OCI-LY1 (cell line): ENCODE data around the gene EIF2AK2.
"Not testable (repeated sequence)": the region's sequence is repeated elsewhere in the genome, so short reads cannot be mapped to it uniquely, and the experiment has no call there.

Experiments used
- H2AFZ ChIP-seq: fragments of 200-600 bp; sonication (generic), shearing (Covaris generic); 2 replicates; pipeline ENCODE4 v1.6.0; 2014; ENCODE audit warnings: antibody characterized with exemption, mild to moderate bottlenecking, low read length
- H3F3A ChIP-seq: fragments of 200-600 bp; sonication (generic), shearing (Covaris generic); 2 replicates; pipeline ENCODE4 v1.6.0; 2014; ENCODE audit warnings: mild to moderate bottlenecking, antibody characterized with exemption, low read length, moderate library complexity; ENCODE audit not compliant: insufficient read depth
- H3K27ac ChIP-seq: fragments of 200-600 bp; sonication (generic); 2 replicates; pipeline ENCODE4 v1.5.1; 2014; ENCODE audit warnings: low read length, mixed run types, mild to moderate bottlenecking, low read depth; ENCODE audit not compliant: poor library complexity, severe bottlenecking
- H3K27me3 ChIP-seq: fragments of 200-600 bp; sonication (generic); 2 replicates; pipeline ENCODE4 v1.6.0; 2014; ENCODE audit warnings: antibody characterized with exemption, mild to moderate bottlenecking, low read length, moderate library complexity; ENCODE audit not compliant: insufficient read depth
- H3K36me3 ChIP-seq: fragments of 200-600 bp; sonication (generic); 2 replicates; pipeline ENCODE4 v1.6.1; 2014; ENCODE audit warnings: mild to moderate bottlenecking, antibody characterized with exemption, low read length, moderate library complexity, mixed read lengths; ENCODE audit not compliant: insufficient read depth
- H3K4me1 ChIP-seq: fragments of 200-600 bp; sonication (generic); 2 replicates; pipeline ENCODE4 v1.5.1; 2014; ENCODE audit warnings: mild to moderate bottlenecking, low read length, moderate library complexity; ENCODE audit not compliant: insufficient read depth, severe bottlenecking
- H3K4me2 ChIP-seq: fragments of 200-600 bp; sonication (generic), shearing (Covaris generic); 2 replicates; pipeline ENCODE4 v1.6.1; 2014; ENCODE audit warnings: low read length
- H3K4me3 ChIP-seq: fragments of 200-600 bp; sonication (generic); 2 replicates; pipeline ENCODE4 v1.5.1; 2014; ENCODE audit warnings: low read length, low read depth, mild to moderate bottlenecking, mixed read lengths; ENCODE audit not compliant: poor library complexity, severe bottlenecking
- H3K79me2 ChIP-seq: fragments of 200-600 bp; shearing (Covaris generic); 2 replicates; pipeline ENCODE4 v1.6.1; 2016; ENCODE audit warnings: mixed run types, low read length, mixed read lengths; ENCODE audit not compliant: insufficient read depth
- H3K9ac ChIP-seq: fragments of 200-600 bp; sonication (generic), shearing (Covaris generic); 2 replicates; pipeline ENCODE4 v1.6.1; 2014; ENCODE audit warnings: mild to moderate bottlenecking, low read length, mixed read lengths
- H3K9me2 ChIP-seq: fragments of 200-600 bp; sonication (generic), shearing (Covaris generic); 2 replicates; pipeline ENCODE4 v1.6.1; 2014; ENCODE audit warnings: low read depth, mild to moderate bottlenecking, low read length, mixed read lengths
- H3K9me3 ChIP-seq: fragments of 200-600 bp; shearing (Covaris generic); 2 replicates; pipeline ENCODE4 v1.6.1; 2014; ENCODE audit warnings: low read length, mixed read lengths
- H4K20me1 ChIP-seq: fragments of 200-600 bp; sonication (generic), shearing (Covaris generic); 2 replicates; pipeline ENCODE4 v1.6.0; 2016; ENCODE audit warnings: mild to moderate bottlenecking, low read length; ENCODE audit not compliant: insufficient read depth
- EZH2 ChIP-seq: fragments of 200-600 bp; sonication (generic), shearing (Covaris generic); IDR thresholded peaks from 2 replicates; pipeline ENCODE4 v1.8.0; 2017; ENCODE audit warnings: borderline replicate concordance, mixed run types, mild to moderate bottlenecking, antibody characterized with exemption, low read length, moderate library complexity, mixed read lengths
- TF ChIP-seq, protein P1 (sequence below): fragments of 200-600 bp; sonication (generic), shearing (Covaris generic); IDR thresholded peaks from 2 replicates; pipeline ENCODE4 v1.5.1; 2017; ENCODE audit warnings: mild to moderate bottlenecking, antibody characterized with exemption, low read length, moderate library complexity, mixed read lengths

EIF2AK2 gene

DNA sequence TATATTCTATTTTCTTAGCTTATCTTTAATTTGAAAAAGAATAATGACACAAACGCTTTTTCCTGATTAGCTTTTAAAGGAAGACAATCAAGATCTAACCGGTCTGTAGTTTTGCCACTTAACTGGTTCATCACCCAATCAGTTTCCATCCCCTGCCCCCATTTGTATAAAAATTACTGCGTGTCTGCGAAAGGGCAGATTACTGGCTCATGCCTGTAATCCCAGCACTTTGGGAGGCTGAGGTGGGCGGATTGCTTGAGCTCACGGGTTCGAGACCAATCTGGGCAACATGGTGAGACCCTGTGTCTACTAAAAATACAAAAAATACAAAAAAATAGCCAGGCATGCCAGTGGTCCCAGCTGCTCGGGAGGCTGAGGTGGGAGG, 41.9 kb upstream of the EIF2AK2 start:
- Histone ChIP-seq H2AFZ (no peak overlapping the region), H3K9ac (0 out of 2 replicates have a peak overlapping the region, but pooled peaks have one; percentile 81), H3K4me2 (peak overlapping the region; percentile 75), H3K27ac (peak overlapping the region; percentile 81), H3K36me3 (peaks cover 51% of the 10 kb centered on the region), H3K9me3 (0 out of 2 replicates have a peak, but pooled peaks cover 4% of the 10 kb centered on the region), H3K4me1 (peaks cover 28% of the 10 kb centered on the region), H3F3A (no peaks in the 10 kb centered on the region), H3K4me3 (no peak overlapping the region), H4K20me1 (no peaks in the 10 kb centered on the region), H3K27me3 (no peaks in the 10 kb centered on the region), H3K9me2 (no peaks in the 10 kb centered on the region), H3K79me2 (peaks cover 31% of the 10 kb centered on the region)
- no peak for TF ChIP-seq EZH2
- TF ChIP-seq, protein P1, sequence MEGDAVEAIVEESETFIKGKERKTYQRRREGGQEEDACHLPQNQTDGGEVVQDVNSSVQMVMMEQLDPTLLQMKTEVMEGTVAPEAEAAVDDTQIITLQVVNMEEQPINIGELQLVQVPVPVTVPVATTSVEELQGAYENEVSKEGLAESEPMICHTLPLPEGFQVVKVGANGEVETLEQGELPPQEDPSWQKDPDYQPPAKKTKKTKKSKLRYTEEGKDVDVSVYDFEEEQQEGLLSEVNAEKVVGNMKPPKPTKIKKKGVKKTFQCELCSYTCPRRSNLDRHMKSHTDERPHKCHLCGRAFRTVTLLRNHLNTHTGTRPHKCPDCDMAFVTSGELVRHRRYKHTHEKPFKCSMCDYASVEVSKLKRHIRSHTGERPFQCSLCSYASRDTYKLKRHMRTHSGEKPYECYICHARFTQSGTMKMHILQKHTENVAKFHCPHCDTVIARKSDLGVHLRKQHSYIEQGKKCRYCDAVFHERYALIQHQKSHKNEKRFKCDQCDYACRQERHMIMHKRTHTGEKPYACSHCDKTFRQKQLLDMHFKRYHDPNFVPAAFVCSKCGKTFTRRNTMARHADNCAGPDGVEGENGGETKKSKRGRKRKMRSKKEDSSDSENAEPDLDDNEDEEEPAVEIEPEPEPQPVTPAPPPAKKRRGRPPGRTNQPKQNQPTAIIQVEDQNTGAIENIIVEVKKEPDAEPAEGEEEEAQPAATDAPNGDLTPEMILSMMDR: no peak

DNA sequence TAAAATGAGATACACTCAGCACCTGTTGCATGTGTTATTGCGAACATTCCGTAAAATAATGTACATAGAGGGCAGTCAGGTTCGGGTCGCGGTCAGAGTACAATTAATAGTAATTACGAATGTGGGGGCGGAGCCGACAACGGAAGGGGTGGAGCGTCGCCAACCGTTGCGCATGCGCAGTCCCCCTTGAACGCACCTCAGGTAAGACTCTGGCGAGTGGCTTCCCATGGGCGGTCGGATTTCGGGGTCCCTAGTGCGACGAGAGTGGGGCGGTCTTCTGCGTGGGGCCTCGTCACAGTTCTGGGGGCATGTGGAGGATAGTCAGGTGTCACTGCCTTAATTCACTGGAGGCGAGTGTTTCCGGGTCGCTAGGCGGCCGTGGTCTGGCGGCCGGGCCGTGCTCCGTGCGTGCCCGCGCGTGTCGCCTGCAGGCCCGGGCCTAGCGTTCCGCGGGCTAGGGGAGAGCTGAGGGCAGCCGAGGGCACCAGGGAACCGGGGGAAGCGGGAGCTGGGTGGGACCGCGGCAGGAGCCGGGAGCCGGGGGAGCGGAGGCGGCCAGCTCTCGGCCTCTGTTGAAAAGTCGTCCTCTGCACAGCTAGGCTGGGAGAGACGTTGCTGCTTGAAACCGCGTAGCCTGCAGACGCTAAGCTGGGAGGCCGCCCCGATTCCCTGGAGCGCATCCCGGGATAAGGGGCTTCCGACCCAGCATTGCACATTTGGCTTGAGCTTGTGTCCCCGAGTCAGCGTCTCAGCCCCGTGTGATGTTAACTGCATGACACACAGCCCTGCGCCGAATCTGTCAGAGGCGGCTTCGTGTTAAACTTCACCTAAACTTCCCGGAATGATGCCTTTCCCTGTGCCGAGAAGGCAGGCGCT, 39.8 kb upstream of the EIF2AK2 start, which contains the start of gene CEBPZOS:
Gene CEBPZOS (plus strand): TSS at position 177 of the 876 bp plus-strand sequence. CDS start 3,209 bp downstream, outside the sequence.
- Histone ChIP-seq H3F3A (no peaks in the 10 kb centered on the region), H2AFZ (peak within 1 kb of the TSS; percentile 82; the same call in 1 of the 2 replicates), H3K9me3 (no peaks in the 10 kb centered on the region), H3K27ac (peak within 1 kb of the TSS; percentile 81), H3K36me3 (peaks cover 32% of the 10 kb centered on the region), H3K4me3 (peak within 1 kb of the TSS; percentile 79), H3K79me2 (peaks cover 31% of the 10 kb centered on the region), H3K9me2 (no peaks in the 10 kb centered on the region), H3K27me3 (no peaks in the 10 kb centered on the region), H3K9ac (peak within 1 kb of the TSS; percentile 81), H3K4me1 (peaks cover 28% of the 10 kb centered on the region), H4K20me1 (no peaks in the 10 kb centered on the region), H3K4me2 (peak within 1 kb of the TSS; percentile 75)
- TF ChIP-seq EZH2: no peak
- TF ChIP-seq, protein P1: no peak

DNA sequence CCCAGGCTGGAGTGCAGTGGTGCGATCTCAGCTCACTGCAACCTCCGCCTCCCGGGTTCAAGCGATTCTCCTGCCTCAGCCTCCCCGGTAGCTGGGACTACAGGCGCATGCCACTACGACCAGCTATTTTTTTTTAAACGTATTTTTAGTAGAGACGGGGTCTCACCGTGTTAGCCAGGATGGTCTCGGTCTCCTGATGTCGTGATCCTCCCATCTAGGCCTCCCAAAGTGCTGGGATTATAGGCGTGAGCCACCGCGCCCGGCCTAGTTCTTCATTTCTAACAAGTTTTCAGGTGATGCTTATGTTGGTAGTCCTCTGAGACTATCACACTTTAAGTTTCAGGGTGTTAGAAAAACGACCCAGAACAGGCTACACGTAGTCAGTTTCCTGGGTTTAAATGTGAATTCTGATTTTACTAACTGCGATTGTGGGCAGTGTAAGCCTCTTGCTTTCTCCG, 39.1 kb upstream of the EIF2AK2 start:
- peaks cover 28% of the 10 kb centered on the region for H3K4me1 ChIP-seq
- H3K36me3 ChIP-seq: peaks cover 25% of the 10 kb centered on the region
- H2AFZ ChIP-seq: peak overlapping the region; percentile 82; the same call in 1 of the 2 replicates
- not testable (repeated sequence) for H3K27me3 ChIP-seq, H3F3A ChIP-seq, H3K9me2 ChIP-seq, H3K9me3 ChIP-seq, H4K20me1 ChIP-seq
- peak overlapping the region; percentile 81 for H3K27ac ChIP-seq
- peak overlapping the region; percentile 75 for H3K4me2 ChIP-seq
- H3K4me3 ChIP-seq: peak overlapping the region; percentile 79
- H3K9ac ChIP-seq: peak overlapping the region; percentile 81
- peaks cover 31% of the 10 kb centered on the region for H3K79me2 ChIP-seq
